IMR-90 (cell line): ENCODE results near the gene CDK18. TPM values are rescaled to one million over a fixed set of nuclear protein-coding genes. Genes with fewer than 3 reads are reported as not detected.

Experiments used
- ATAC-seq: fragments of 200-7000 bp; cut with Tn5 transposase; 2 replicates; pipeline ENCODE4 v1.9.1; 2020; ENCODE audit warnings: low read depth, mild to moderate bottlenecking, moderate library complexity
- BruUV-seq: library from RNA; stranded (reverse); fragments of 400-500 nt; replicated peaks from 2 replicates; lab custom pipeline; 2021; lab: Mats Ljungman, UMichigan
- CTCF ChIA-PET: fragments of 300-600 bp; formaldehyde crosslinking; extraction: SDS; loops from one replicate; lab custom pipeline; 2021; ENCODE audit warnings: antibody characterized with exemption; lab: Yijun Ruan, JAX
- POLR2A ChIA-PET: fragments of 300-600 bp; sonication (Branson Sonifier 250); formaldehyde crosslinking; loops from one replicate; lab custom pipeline; 2022; ENCODE audit warnings: antibody characterized with exemption; ENCODE audit not compliant: unreplicated experiment; lab: Charles Lee
- DNase-seq: peaks from one replicate; pipeline ENCODE4 v3.0.0; 2013
- H2AFZ ChIP-seq: replicated peaks from 2 replicates; pipeline ENCODE3; 2013; ENCODE audit warnings: low read length, mild to moderate bottlenecking; ENCODE audit not compliant: poor library complexity
- H2AK5ac ChIP-seq: 2 replicates; pipeline ENCODE4 v1.6.1; 2013; ENCODE audit warnings: low read depth, low read length, inconsistent platforms
- H2AK9ac ChIP-seq: replicated peaks from 2 replicates; pipeline ENCODE3; 2013; ENCODE audit warnings: mild to moderate bottlenecking, low read depth, low read length, moderate library complexity; ENCODE audit not compliant: poor library complexity
- H2BK120ac ChIP-seq: 2 replicates; pipeline ENCODE4 v1.6.1; 2013; ENCODE audit warnings: low read depth, low read length, inconsistent platforms
- H2BK15ac ChIP-seq: 3 replicates; pipeline ENCODE4 v1.6.1; 2013; ENCODE audit warnings: low read depth, low read length, inconsistent platforms
- H2BK20ac ChIP-seq: 2 replicates; pipeline ENCODE4 v1.6.1; 2013; ENCODE audit warnings: low read depth, mild to moderate bottlenecking, inconsistent platforms, low read length, moderate library complexity
- H2BK5ac ChIP-seq: 2 replicates; pipeline ENCODE4 v1.6.1; 2013; ENCODE audit warnings: mild to moderate bottlenecking, low read depth, low read length, inconsistent platforms; ENCODE audit not compliant: poor library complexity, severe bottlenecking
- H3K14ac ChIP-seq: replicated peaks from 2 replicates; pipeline ENCODE4 v1.6.1; 2013; ENCODE audit warnings: low read depth, low read length, inconsistent platforms
- H3K18ac ChIP-seq: 2 replicates; pipeline ENCODE4 v1.6.1; 2013; ENCODE audit warnings: low read depth, low read length, control low read depth
- H3K23ac ChIP-seq: 2 replicates; pipeline ENCODE4 v1.6.1; 2013; ENCODE audit warnings: low read depth, low read length, inconsistent platforms
- H3K27ac ChIP-seq: 2 replicates; pipeline ENCODE4 v1.5.1; 2013; ENCODE audit warnings: mild to moderate bottlenecking, control low read depth, low read length; ENCODE audit not compliant: insufficient read depth
- H3K27me3 ChIP-seq: 2 replicates; pipeline ENCODE4 v1.6.1; 2013; ENCODE audit warnings: low read length; ENCODE audit not compliant: control insufficient read depth, insufficient read depth
- H3K36me3 ChIP-seq: 2 replicates; pipeline ENCODE4 v1.6.1; 2013; ENCODE audit warnings: low read length, mixed read lengths; ENCODE audit not compliant: control insufficient read depth, insufficient read depth
- H3K4ac ChIP-seq: 2 replicates; pipeline ENCODE4 v1.6.1; 2013; ENCODE audit warnings: low read depth, low read length, inconsistent platforms
- H3K4me1 ChIP-seq: 2 replicates; pipeline ENCODE4 v1.6.1; 2013; ENCODE audit warnings: low read length, mixed read lengths; ENCODE audit not compliant: control insufficient read depth, insufficient read depth
- H3K4me2 ChIP-seq: 2 replicates; pipeline ENCODE4 v1.6.1; 2013; ENCODE audit warnings: low read depth, mild to moderate bottlenecking, control low read depth, low read length, moderate library complexity
- H3K4me3 ChIP-seq: 2 replicates; pipeline ENCODE4 v1.5.1; 2013; ENCODE audit warnings: low read depth, mild to moderate bottlenecking, control low read depth, low read length, moderate library complexity; ENCODE audit not compliant: insufficient read depth
- H3K56ac ChIP-seq: 2 replicates; pipeline ENCODE4 v1.6.1; 2013; ENCODE audit warnings: low read length, inconsistent platforms; ENCODE audit not compliant: insufficient read depth; ENCODE audit errors: extremely low read depth
- H3K79me1 ChIP-seq, 2 experiments: 2 replicates each; pipeline ENCODE4 v1.6.1; 2013; ENCODE audit warnings: low read length in 2 of 2, inconsistent platforms in 1 of 2, low read depth in 1 of 2
- H3K9ac ChIP-seq: 2 replicates; pipeline ENCODE4 v1.6.1; 2013; ENCODE audit warnings: low read depth, low read length, control low read depth
- H3K9me1 ChIP-seq: 2 replicates; pipeline ENCODE4 v1.6.1; 2013; ENCODE audit warnings: low read length, inconsistent platforms; ENCODE audit not compliant: insufficient read depth
- H3K9me3 ChIP-seq: 2 replicates; pipeline ENCODE4 v1.6.1; 2013; ENCODE audit warnings: low read length; ENCODE audit not compliant: control insufficient read depth, insufficient read depth
- H4K20me1 ChIP-seq: 2 replicates; pipeline ENCODE4 v1.6.1; 2013; ENCODE audit warnings: low read length, inconsistent platforms; ENCODE audit not compliant: insufficient read depth
- H4K5ac ChIP-seq: 2 replicates; pipeline ENCODE4 v1.6.1; 2013; ENCODE audit warnings: mild to moderate bottlenecking, low read depth, low read length, control low read depth
- H4K8ac ChIP-seq, 2 experiments: 2 replicates each; pipeline ENCODE4 v1.6.1; 2013; ENCODE audit warnings: low read depth in 2 of 2, low read length in 2 of 2, control low read depth in 1 of 2, inconsistent platforms in 1 of 2
- H4K91ac ChIP-seq: 2 replicates; pipeline ENCODE4 v1.6.1; 2013; ENCODE audit warnings: low read depth, low read length, inconsistent platforms; ENCODE audit not compliant: insufficient read depth
- CEBPB ChIP-seq: IDR thresholded peaks from 2 replicates; pipeline ENCODE4 v1.6.1; 2012; ENCODE audit warnings: low read depth, low read length, improper control_type of control experiment
- ELK1 ChIP-seq: fragments of 150-350 bp; IDR thresholded peaks from 2 replicates; pipeline ENCODE4 v1.6.1; 2016; ENCODE audit warnings: low read depth, mild to moderate bottlenecking, low read length, moderate library complexity, borderline replicate concordance
- MAFK ChIP-seq: IDR thresholded peaks from 2 replicates; pipeline ENCODE4 v1.6.1; 2012; ENCODE audit warnings: low read depth, low read length, improper control_type of control experiment
- RAD21 ChIP-seq: IDR thresholded peaks from 2 replicates; pipeline ENCODE4 v1.6.1; 2012; ENCODE audit warnings: low read length, improper control_type of control experiment
- RCOR1 ChIP-seq: IDR thresholded peaks from 2 replicates; pipeline ENCODE4 v1.6.1; 2012; ENCODE audit warnings: mild to moderate bottlenecking, low read length, improper control_type of control experiment; ENCODE audit not compliant: insufficient replicate concordance
- RFX5 ChIP-seq: IDR thresholded peaks from 2 replicates; pipeline ENCODE4 v1.8.0; 2012; ENCODE audit warnings: low read depth, mild to moderate bottlenecking, low read length, moderate library complexity
- SMC3 ChIP-seq: fragments of 150-350 bp; IDR thresholded peaks from 2 replicates; pipeline ENCODE4 v1.6.1; 2016; ENCODE audit warnings: low read depth, mild to moderate bottlenecking, antibody characterized with exemption, low read length, moderate library complexity
- WGBS, 2 experiments: methylation state at CpG; one replicate each; pipeline versions ENCODE4 v1.1.5 to v1.1.7; 2013; ENCODE audit warnings: missing lambda C conversion rate in 2 of 2; ENCODE audit not compliant: insufficient read length in 1 of 2; ENCODE audit errors: extremely low coverage in 2 of 2; 5-methylcytosine and 5-hydroxymethylcytosine counted together
- dilution Hi-C: fragments of 300-500 bp; cut with HindIII; formaldehyde crosslinking; loops from one replicate; pipeline ENCODE4 v1.14.3; 2018; ENCODE audit warnings: low sequenced_read_pairs; ENCODE audit not compliant: unreplicated experiment
- in situ Hi-C: fragments of 300-500 bp; cut with MboI; formaldehyde crosslinking; loops from 3 replicates; pipeline ENCODE4 v1.14.3; 2019; ENCODE audit warnings: low sequenced_read_pairs, inconsistent platforms, mixed read lengths
- intact Hi-C: fragments of 100-400 bp; cut with micrococcal nuclease; formaldehyde crosslinking; loops from 2 replicates; pipeline ENCODE4 v1.10.0; 2022
- polyA plus RNA-seq, 3 experiments: library from polyadenylated mRNA; depleted of rRNA; stranded (reverse); fragments of >200 nt; gene quantifications; 2 replicates each; pipeline ENCODE4 v1.2.3, GENCODE V29; 2012; ENCODE audit warnings: low replicate concordance in 1 of 3
- total RNA-seq: library from RNA; depleted of rRNA; stranded (reverse); fragments of >200 nt; gene quantifications from 2 replicates; pipeline ENCODE4 v1.2.3, GENCODE V29; 2012

The CDK18 gene
- total and polyA plus RNA-seq, 2 of the 4 experiments (the other 2 are of a cell fraction) = 0.18 to 0.48 TPM

GRCh38 chr1:205510308-205510950 lies 6.0 kb downstream of the CDK18 start:
- Histone ChIP-seq H3K18ac (no peak overlapping the region), H3K9me1 (no peaks in the 10 kb centered on the region), H4K91ac (no peak overlapping the region), H3K4me3 (no peak overlapping the region), H3K79me1 (no peaks in the 10 kb centered on the region), H4K8ac (no peak overlapping the region), H3K4ac (no peak overlapping the region), H2AFZ (no peak overlapping the region), H3K27me3 (peaks cover 44% of the 10 kb centered on the region), H3K9me3 (no peaks in the 10 kb centered on the region), H3K36me3 (no peaks in the 10 kb centered on the region), H2AK9ac (no peak overlapping the region), H3K56ac (no peak overlapping the region), H3K14ac (no peak overlapping the region), H4K5ac (no peak overlapping the region), H4K20me1 (no peaks in the 10 kb centered on the region; the same call in 1 of the 2 replicates), H2AK5ac (no peak overlapping the region), H3K4me1 (no peaks in the 10 kb centered on the region; the same call in 1 of the 2 replicates), H3K27ac (no peak overlapping the region), H3K4me2 (no peak overlapping the region), H2BK5ac (no peak overlapping the region), H3K9ac (no peak overlapping the region), H2BK120ac (no peak overlapping the region), H2BK15ac (no peak overlapping the region), H2BK20ac (no peak overlapping the region), H3K23ac (no peak overlapping the region)
- in situ Hi-C loops (no loop called here), intact Hi-C loops (no loop called here), dilution Hi-C loops (no loop called here)
- no peak for ATAC-seq
- CTCF ChIA-PET = no interaction called here
- no TSS peak for BruUV-seq
- no peak for TF ChIP-seq CEBPB
- TF ChIP-seq RAD21 = no peak
- TF ChIP-seq MAFK = no peak
- no peak for TF ChIP-seq SMC3
- no peak for TF ChIP-seq RCOR1
- no peak for TF ChIP-seq ELK1
- TF ChIP-seq RFX5 = no peak
- POLR2A ChIA-PET = no interaction called here
- DNase-seq = no peak
- WGBS, 2 experiments = 56% methylated on average over 4 of the region's 7 CpGs; no CpG with 5 or more reads in 1 of the 2 experiments
